Gastrocnemius medialis (tissue), 4 donors: ENCODE results near the gene GARIN5A. TPM values are rescaled to one million over a fixed set of nuclear protein-coding genes. Genes with fewer than 3 reads are reported as not detected.

ENCODE experiments used
- ATAC-seq, 2 donors: fragments of 150-250 bp; one replicate each; pipeline ENCODE4 v1.9.1; 2016
- DNase-seq, 2 donors: peaks; one replicate each; pipeline ENCODE4 v3.0.0-alpha.2; 2019
- H3K27ac ChIP-seq, 4 donors: fragments of 200-600 bp; sonication (generic); 1 replicate in 1 of 4; 2 replicates in 3 of 4; pipeline ENCODE4 v1.5.1; 2016 to 2018; ENCODE audit warnings: mild to moderate bottlenecking in 2 of 4, moderate library complexity in 1 of 4
- H3K27me3 ChIP-seq, 3 donors: fragments of 200-600 bp; sonication (generic) in 2 of 3; 1 replicate in 1 of 3; 2 replicates in 2 of 3; pipeline versions ENCODE4 v1.5.1 to v1.6.0; 2016 to 2019; ENCODE audit warnings: mild to moderate bottlenecking in 1 of 3, moderate library complexity in 1 of 3
- H3K36me3 ChIP-seq, 2 donors: fragments of 200-600 bp; sonication (generic) in 1 of 2; one replicate each; pipeline ENCODE4 v1.5.1; 2017 to 2018
- H3K4me1 ChIP-seq, 2 donors: fragments of 200-600 bp; sonication (generic) in 1 of 2; one replicate each; pipeline ENCODE4 v1.5.1; 2016 to 2017; ENCODE audit warnings: mild to moderate bottlenecking in 2 of 2
- H3K4me3 ChIP-seq, 4 donors: fragments of 200-600 bp; sonication (generic) in 3 of 4; 1 replicate in 1 of 4; 2 replicates in 3 of 4; pipeline ENCODE4 v1.5.1; 2016 to 2019; ENCODE audit warnings: mild to moderate bottlenecking in 2 of 4
- H3K9me3 ChIP-seq, 3 donors: fragments of 200-600 bp; sonication (generic) in 2 of 3; 1 replicate in 1 of 3; 2 replicates in 2 of 3; pipeline ENCODE4 v1.5.1; 2016 to 2019
- CTCF ChIP-seq, 5 experiments: fragments of 450-650 bp in 3 of 5; fragments of 200-600 bp in 2 of 5; sonication (generic) in 2 of 5; IDR thresholded peaks in 4 of 5; conservative IDR thresholded peaks in 1 of 5; 1 replicate in 4 of 5; 2 replicates in 1 of 5; pipeline ENCODE4 v1.5.1; 2016 to 2019; ENCODE audit warnings: antibody characterized with exemption in 5 of 5, mild to moderate bottlenecking in 3 of 5, moderate library complexity in 3 of 5
- POLR2A ChIP-seq, 2 donors: fragments of 450-650 bp; IDR thresholded peaks; one replicate each; pipeline ENCODE4 v1.6.1; 2017; ENCODE audit warnings: antibody characterized with exemption in 2 of 2, mild to moderate bottlenecking in 2 of 2, moderate library complexity in 2 of 2
- in situ Hi-C, 4 donors: fragments of 200-750 bp; cut with MboI; loops; one replicate each; pipeline versions ENCODE4 v1.15.0 to v1.8.0; 2017; ENCODE audit warnings: low sequenced_read_pairs in 4 of 4
- intact Hi-C: fragments of 100-400 bp; cut with DNase I; formaldehyde crosslinking; loops from one replicate; pipeline ENCODE4 v1.15.1; 2023; ENCODE audit warnings: low total_unique reads
- total RNA-seq, 4 donors: library from RNA; depleted of rRNA; stranded (reverse); fragments of >200 nt; gene quantifications; one replicate each; pipeline versions ENCODE4 v1.1.0 to v1.2.3, GENCODE V29; 2016

GARIN5A gene
- total RNA-seq, 4 donors from 2014 or later: 1.2 to 11.0 (median 1.9) TPM; not detected in 1

GRCh38 chr19:50425581-50425980, 51.1 kb downstream of the GARIN5A start:
- Histone ChIP-seq H3K27ac (no peak overlapping the region), H3K4me3 (no peak overlapping the region), H3K27me3 (peaks cover 0 to 5% (median 2%) of the 10 kb centered on the region in 3 donors), H3K36me3 (no peaks in the 10 kb centered on the region), H3K4me1 (peaks cover 0 to 7% of the 10 kb centered on the region in 2 donors), H3K9me3 (no peaks in the 10 kb centered on the region)
- intact Hi-C loops: no loop called here
- in situ Hi-C loops: no loop called here
- no peak for DNase-seq
- no peak for TF ChIP-seq POLR2A (IDR thresholded peaks at IDR 0.05)
- TF ChIP-seq CTCF (IDR thresholded peaks at IDR 0.05 in 4 of 5, conservative IDR thresholded peaks at IDR 0.05 in 1 of 5): no peak
- ATAC-seq: no peak

GRCh38 chr19:50423279-50424113, 53.2 kb downstream of the GARIN5A start:
- TF ChIP-seq POLR2A (IDR thresholded peaks at IDR 0.05) (no peak), CTCF (IDR thresholded peaks at IDR 0.05 in 4 of 5, conservative IDR thresholded peaks at IDR 0.05 in 1 of 5) (no peak)
- H3K9me3 ChIP-seq: no peaks in the 10 kb centered on the region
- ATAC-seq (no peak), DNase-seq (no peak)
- peaks cover 2 to 21% (median 7%) of the 10 kb centered on the region in 3 donors for H3K27me3 ChIP-seq
- in situ Hi-C loops: no loop called here
- no peak overlapping the region for H3K4me3 ChIP-seq
- no peak overlapping the region for H3K27ac ChIP-seq
- no peaks in the 10 kb centered on the region for H3K36me3 ChIP-seq
- intact Hi-C loops: no loop called here
- H3K4me1 ChIP-seq: peaks cover 0 to 11% of the 10 kb centered on the region in 2 donors

GRCh38 chr19:50422397-50423278, 54.0 kb downstream of the GARIN5A start:
- intact Hi-C loops: no loop called here
- DNase-seq: no peak
- peaks cover 2 to 22% (median 11%) of the 10 kb centered on the region in 3 donors for H3K27me3 ChIP-seq

GRCh38 chr19:50420808-50421207, 55.8 kb downstream of the GARIN5A start:
- no peak for DNase-seq
- TF ChIP-seq POLR2A (IDR thresholded peaks at IDR 0.05) (no peak), CTCF (IDR thresholded peaks at IDR 0.05 in 4 of 5, conservative IDR thresholded peaks at IDR 0.05 in 1 of 5) (no peak)
- no peak for ATAC-seq
- Histone ChIP-seq H3K9me3 (no peaks in the 10 kb centered on the region), H3K27ac (no peak overlapping the region), H3K4me3 (no peak overlapping the region), H3K4me1 (peaks cover 0 to 8% of the 10 kb centered on the region in 2 donors), H3K27me3 (peaks cover 2 to 22% (median 11%) of the 10 kb centered on the region in 3 donors), H3K36me3 (no peaks in the 10 kb centered on the region)
- intact Hi-C loops (no loop called here), in situ Hi-C loops (no loop called here)

More at GRCh38 chr19:50422397-50423278, 54.0 kb downstream of the GARIN5A start:
- no peak for TF ChIP-seq CTCF (IDR thresholded peaks at IDR 0.05 in 4 of 5, conservative IDR thresholded peaks at IDR 0.05 in 1 of 5)
- no peak for TF ChIP-seq POLR2A (IDR thresholded peaks at IDR 0.05)
- no peak for ATAC-seq
- Histone ChIP-seq H3K9me3 (no peaks in the 10 kb centered on the region), H3K4me1 (peaks cover 0 to 8% of the 10 kb centered on the region in 2 donors), H3K27ac (no peak overlapping the region), H3K36me3 (no peaks in the 10 kb centered on the region), H3K4me3 (no peak overlapping the region)
- in situ Hi-C loops: no loop called here
